ENCODE data around the gene GLRA3. TPM values are rescaled to one million over a fixed set of nuclear protein-coding genes. Genes with fewer than 3 reads are reported as not detected.

GLRA3 gene
- total and polyA plus RNA-seq, 2 of the 8 experiments (the other 6 are each of a cell fraction or from before 2014, with no cell fraction given), result 0.02 TPM; not detected in 1

- no peak overlapping the region for H2BK120ac ChIP-seq (replicated peaks; ENCODE audit: low read depth, low read length)
- H3K4me3 ChIP-seq (ENCODE audit: extremely low read depth in 1 of 4, insufficient read depth in 2 of 4, low read depth in 3 of 4, low read length in 4 of 4), result no peak overlapping the region
- H4K8ac ChIP-seq (ENCODE audit: extremely low read depth, insufficient read depth, low read length), result no peak overlapping the region
- H3K27ac ChIP-seq (ENCODE audit: low read depth, low read length), result no peak overlapping the region
- no peak overlapping the region for H4K91ac ChIP-seq (replicated peaks; ENCODE audit: insufficient read length, low read length)
- no peak overlapping the region for H4K5ac ChIP-seq (ENCODE audit: insufficient read length, low read depth, low read length)
- TF ChIP-seq CEBPB (IDR thresholded peaks at IDR 0.05; ENCODE audit: low read depth, low read length) (no peak), NRF1 (IDR thresholded peaks at IDR 0.05; ENCODE audit: low read depth, low read length) (no peak), BACH1 (IDR thresholded peaks at IDR 0.05; ENCODE audit: low read length) (no peak), CHD2 (IDR thresholded peaks at IDR 0.05; ENCODE audit: low read length) (no peak), TBP (IDR thresholded peaks at IDR 0.05; ENCODE audit: low read depth, low read length) (no peak), TAF7 (optimal IDR thresholded peaks at IDR 0.05; ENCODE audit: borderline replicate concordance, low read depth, low read length) (no peak), SIRT6 (IDR thresholded peaks at IDR 0.05; ENCODE audit: low read length) (no peak), SP4 (IDR thresholded peaks at IDR 0.05; ENCODE audit: low read length) (no peak), SIN3A (conservative IDR thresholded peaks at IDR 0.05 in 1 of 2, IDR thresholded peaks at IDR 0.05 in 1 of 2; ENCODE audit: low read depth in 1 of 2, low read length in 2 of 2) (no peak), EGR1 (IDR thresholded peaks at IDR 0.05; ENCODE audit: borderline replicate concordance, low read depth, low read length) (no peak), ATF3 (IDR thresholded peaks at IDR 0.05; ENCODE audit: insufficient read depth, low read depth, low read length) (no peak), CBX8 (IDR thresholded peaks at IDR 0.05; ENCODE audit: borderline replicate concordance, low read depth, low read length) (no peak), POLR2A (IDR thresholded peaks at IDR 0.05; ENCODE audit: control extremely low read depth in 1 of 2, low read depth in 2 of 2, low read length in 2 of 2) (no peak), EZH2 (IDR thresholded peaks at IDR 0.05; ENCODE audit: low read depth, low read length, severe bottlenecking) (no peak), CREB1 (IDR thresholded peaks at IDR 0.05) (no peak), CHD1 (IDR thresholded peaks at IDR 0.05; ENCODE audit: low read depth, low read length) (no peak)
- H3K79me1 ChIP-seq (ENCODE audit: low read depth, low read length), result no peaks in the 10 kb centered on the region
- no peak overlapping the region for H3K14ac ChIP-seq (ENCODE audit: insufficient read length)
- no peaks in the 10 kb centered on the region for H3K79me2 ChIP-seq (ENCODE audit: control insufficient read depth in 1 of 2, insufficient read depth in 2 of 2, low read length in 2 of 2)
- no peak overlapping the region for H2BK15ac ChIP-seq (ENCODE audit: low read length)
- H2AK5ac ChIP-seq (ENCODE audit: low read depth, low read length), result no peak overlapping the region
- no peak overlapping the region for H3K4me2 ChIP-seq (ENCODE audit: insufficient read depth in 1 of 2, low read depth in 2 of 2, low read length in 2 of 2)
- H2BK20ac ChIP-seq (ENCODE audit: low read length), result no peak overlapping the region
- no peak overlapping the region for H3K9ac ChIP-seq (replicated peaks in 1 of 4; ENCODE audit: extremely low read depth in 1 of 4, low read depth in 3 of 4, low read length in 3 of 4)
- H3K36me3 ChIP-seq (ENCODE audit: control insufficient read depth in 2 of 4, insufficient read depth in 4 of 4, low read length in 3 of 4), result no peaks in the 10 kb centered on the region
- no peak overlapping the region for H3K4ac ChIP-seq (replicated peaks; ENCODE audit: insufficient read length, low read depth, low read length)
- DNase-seq (ENCODE audit: low read depth in 1 of 2, low spot score in 2 of 2) (no peak), FAIRE-seq (no peak)
- H2BK12ac ChIP-seq (ENCODE audit: low read depth, low read length), result no peak overlapping the region
- H4K20me1 ChIP-seq (replicated peaks in 1 of 2; ENCODE audit: control insufficient read depth in 1 of 2, insufficient read depth in 2 of 2, low read length in 2 of 2), result no peaks in the 10 kb centered on the region
- H3K56ac ChIP-seq (replicated peaks; ENCODE audit: insufficient read length, low read depth, low read length), result no peak overlapping the region
- ChIA-PET POLR2A (ENCODE audit: partially characterized antibody) (no interaction called here), CTCF (ENCODE audit: partially characterized antibody) (interaction anchor here (0.8 kb wide), 1 partner anchor 336 kb away, joined by 3 read pairs; no protein-coding TSS in a partner anchor)
- H3K18ac ChIP-seq (ENCODE audit: extremely low read depth, low read length), result no peak overlapping the region
- H3K23me2 ChIP-seq (ENCODE audit: low read depth, low read length), result no peaks in the 10 kb centered on the region; the same call in 1 of the 2 replicates
- no peak overlapping the region for H2AFZ ChIP-seq (ENCODE audit: low read length)
- H2BK5ac ChIP-seq (ENCODE audit: low read depth, low read length), result no peak overlapping the region
- no peak overlapping the region for H3K23ac ChIP-seq (ENCODE audit: insufficient read length)
- no peaks in the 10 kb centered on the region for H3K4me1 ChIP-seq (replicated peaks in 1 of 4; ENCODE audit: control insufficient read depth in 3 of 4, insufficient read depth in 4 of 4, low read length in 3 of 4)
- H3K27me3 ChIP-seq (replicated peaks in 1 of 4; ENCODE audit: control insufficient read depth in 3 of 4, extremely low read depth in 1 of 4, insufficient read depth in 3 of 4, low read length in 3 of 4), result no peaks in the 10 kb centered on the region
- H3K9me3 ChIP-seq (ENCODE audit: insufficient read depth in 2 of 2, low read depth in 1 of 2, low read length in 1 of 2), result no peaks in the 10 kb centered on the region
Observed at GRCh38 chr4:174789657-174790056, 39.4 kb downstream of the GLRA3 start.

All from H1 (cell line).